Measurements from ENCODE around the gene PRSS2.

- TF ChIP-seq POLR2A (IDR thresholded peaks at IDR 0.05) (no peak), CTCF (IDR thresholded peaks at IDR 0.05) (no peak)
These were observed 13.3 kb downstream of the PRSS2 start for GRCh38 chr7:142784096-142784495.

All from uterus (tissue), 2 donors.